Keratinocyte (primary cell): Measurements from ENCODE around the gene OR6F1. TPM values are rescaled to one million over a fixed set of nuclear protein-coding genes. Genes with fewer than 3 reads are reported as not detected.
"Not testable (repeated sequence)": the region's sequence is repeated elsewhere in the genome, so short reads cannot be mapped to it uniquely, and the experiment has no call there.

Experiments
- DNase-seq: peaks from one replicate; pipeline ENCODE4 v3.0.0-alpha.2; 2011; ENCODE audit warnings: low read depth, missing footprints, low spot score
- FAIRE-seq: peaks from 2 replicates; lab custom pipeline; 2011; peaks lifted over from hg19 to GRCh38; lab: Jason Lieb, UNC
- H2AFZ ChIP-seq: 2 replicates; pipeline ENCODE4 v1.6.0; 2012; ENCODE audit warnings: low read length, control low read depth, inconsistent platforms; ENCODE audit not compliant: control insufficient read depth
- H3K27ac ChIP-seq: 2 replicates; pipeline ENCODE4 v1.5.1; 2011; ENCODE audit warnings: low read length; ENCODE audit not compliant: control insufficient read depth, insufficient read depth
- H3K27me3 ChIP-seq: 3 replicates; pipeline ENCODE4 v1.6.0; 2011; ENCODE audit warnings: low read length; ENCODE audit not compliant: control insufficient read depth, insufficient read depth; ENCODE audit errors: extremely low read depth
- H3K36me3 ChIP-seq, 2 experiments: 2 replicates in 1 of 2; 3 replicates in 1 of 2; pipeline ENCODE4 v1.5.1; 2011; ENCODE audit warnings: low read length in 2 of 2, mild to moderate bottlenecking in 1 of 2; ENCODE audit not compliant: control insufficient read depth in 2 of 2, insufficient read depth in 2 of 2; ENCODE audit errors: extremely low read depth in 1 of 2
- H3K4me1 ChIP-seq: 3 replicates; pipeline ENCODE4 v1.5.1; 2011; ENCODE audit warnings: low read length; ENCODE audit not compliant: control insufficient read depth, insufficient read depth; ENCODE audit errors: extremely low read depth
- H3K4me2 ChIP-seq: 3 replicates; pipeline ENCODE4 v1.6.0; 2011; ENCODE audit warnings: low read depth, low read length; ENCODE audit not compliant: control insufficient read depth, insufficient read depth; ENCODE audit errors: extremely low read depth
- H3K4me3 ChIP-seq, 3 experiments: fragments of 200-600 bp in 1 of 3; sonication (generic) in 1 of 3; 2 replicates in 2 of 3; 3 replicates in 1 of 3; pipeline ENCODE4 v1.5.1; 2011 to 2016; ENCODE audit warnings: low read length in 3 of 3, mild to moderate bottlenecking in 3 of 3, control low read depth in 2 of 3, inconsistent platforms in 1 of 3, low read depth in 1 of 3, mixed read lengths in 1 of 3, mixed run types in 1 of 3, moderate library complexity in 1 of 3; ENCODE audit not compliant: control insufficient read depth in 2 of 3, insufficient read depth in 2 of 3; ENCODE audit errors: extremely low read depth in 1 of 3
- H3K79me2 ChIP-seq: 2 replicates; pipeline ENCODE4 v1.6.0; 2012; ENCODE audit warnings: low read length; ENCODE audit not compliant: control insufficient read depth, insufficient read depth
- H3K9ac ChIP-seq: 3 replicates; pipeline ENCODE4 v1.6.0; 2011; ENCODE audit warnings: low read length; ENCODE audit not compliant: control insufficient read depth, insufficient read depth; ENCODE audit errors: extremely low read depth
- H3K9me1 ChIP-seq: 3 replicates; pipeline ENCODE4 v1.6.0; 2011; ENCODE audit warnings: low read length; ENCODE audit not compliant: control insufficient read depth, insufficient read depth; ENCODE audit errors: extremely low read depth
- H3K9me3 ChIP-seq: 2 replicates; pipeline ENCODE4 v1.5.1; 2012; ENCODE audit warnings: low read depth, low read length; ENCODE audit not compliant: control insufficient read depth
- H4K20me1 ChIP-seq: 3 replicates; pipeline ENCODE4 v1.6.0; 2011; ENCODE audit warnings: low read length; ENCODE audit not compliant: control insufficient read depth, insufficient read depth; ENCODE audit errors: extremely low read depth
- CTCF ChIP-seq, 3 experiments: IDR thresholded peaks in 1 of 3; conservative IDR thresholded peaks in 1 of 3; optimal IDR thresholded peaks in 1 of 3; 2 replicates in 2 of 3; 3 replicates in 1 of 3; pipeline versions ENCODE3 to v1.5.1; 2011; ENCODE audit warnings: low read length in 3 of 3, mild to moderate bottlenecking in 3 of 3, moderate library complexity in 2 of 3, control low read depth in 1 of 3, inconsistent platforms in 1 of 3; ENCODE audit not compliant: insufficient read depth in 2 of 3; ENCODE audit errors: extremely low read depth in 1 of 3
- EZH2 ChIP-seq: IDR thresholded peaks from one replicate; pipeline ENCODE4 v1.6.1; 2012; ENCODE audit warnings: inconsistent platforms, mild to moderate bottlenecking, low read length, moderate library complexity
- dilution Hi-C: fragments of 300-500 bp; cut with MboI; formaldehyde crosslinking; loops from one replicate; pipeline ENCODE4 v1.7.0; 2020; ENCODE audit warnings: low sequenced_read_pairs; ENCODE audit not compliant: extremely low pct_ligation_motif_present
- polyA minus RNA-seq, 3 experiments: library from RNA; depleted of rRNA, polyadenylated mRNA; stranded (reverse); fragments of >200 nt; gene quantifications; 1 replicate in 1 of 3; 2 replicates in 1 of 3; 3 replicates in 1 of 3; pipeline ENCODE4 v1.2.3, GENCODE V29; 2011
- polyA plus RNA-seq, 5 experiments: library from polyadenylated mRNA; depleted of rRNA in 3 of 5; stranded (reverse) in 3 of 5; stranded (forward) in 1 of 5; unstranded in 1 of 5; fragments of >200 nt; gene quantifications; 1 replicate in 1 of 5; 2 replicates in 3 of 5; 3 replicates in 1 of 5; pipeline versions ENCODE4 v1.2.1 to v1.2.3, GENCODE V29; 2011 to 2012; ENCODE audit warnings: missing spikeins in 2 of 5, low read depth in 1 of 5, low replicate concordance in 1 of 5

The OR6F1 gene
- polyA plus RNA-seq (not detected in 3 replicates), polyA minus RNA-seq (not detected in 3 replicates)
- polyA plus RNA-seq (2011; ENCODE audit: low read depth), result not detected
- polyA plus RNA-seq (2011; cell fraction: cytosol; rRNA removed), result not detected in 2 replicates
- polyA plus RNA-seq (2011; cell fraction: nucleus; rRNA removed), result not detected in 2 replicates
- polyA plus RNA-seq (2012; ENCODE audit: low replicate concordance), result not detected in 2 replicates
- polyA minus RNA-seq (2011; cell fraction: cytosol; rRNA and poly(A)+ RNA removed), result not detected
- not detected in 2 replicates for polyA minus RNA-seq (2011; cell fraction: nucleus; rRNA and poly(A)+ RNA removed)

- Histone ChIP-seq H3K79me2 (no peaks in the 10 kb centered on the region), H3K36me3 (no peaks in the 10 kb centered on the region), H3K4me2 (no peak within 1 kb of the TSS), H3K9ac (no peak within 1 kb of the TSS), H3K9me1 (no peaks in the 10 kb centered on the region), H3K4me3 (no peak within 1 kb of the TSS), H3K27me3 (no peaks in the 10 kb centered on the region), H3K4me1 (no peaks in the 10 kb centered on the region), H2AFZ (no peak within 1 kb of the TSS), H3K27ac (no peak within 1 kb of the TSS), H4K20me1 (no peaks in the 10 kb centered on the region), H3K9me3 (peaks cover 4% of the 10 kb centered on the region)
- dilution Hi-C loops, result no loop called here
- DNase-seq (no peak), FAIRE-seq (no peak)
- TF ChIP-seq CTCF (optimal IDR thresholded peaks at IDR 0.05 in 1 of 3, IDR thresholded peaks at IDR 0.05 in 1 of 3, conservative IDR thresholded peaks at IDR 0.05 in 1 of 3; ENCODE audit: extremely low read depth in 1 of 3, insufficient read depth in 2 of 3, low read length in 3 of 3) (no peak), EZH2 (no peak)
These were observed at the start of gene OR6F1 for GRCh38 chr1:247716546-247716945. TSS of gene OR6F1 (minus strand) at chr1:247716646. CDS start at chr1:247712755, 3,891 bp downstream.

GRCh38 chr1:247760456-247760855, 44.0 kb upstream of the OR6F1 start, which contains the start of gene OR1C1:
TSS of gene OR1C1 (minus strand) at chr1:247760556. CDS start at chr1:247758406, 2,150 bp downstream.
- H3K9ac ChIP-seq, result no peak within 1 kb of the TSS
- H3K79me2 ChIP-seq, result no peaks in the 10 kb centered on the region
- H3K27ac ChIP-seq, result no peak within 1 kb of the TSS
- no peaks in the 10 kb centered on the region for H3K4me1 ChIP-seq
- no peaks in the 10 kb centered on the region for H3K36me3 ChIP-seq
- no peak within 1 kb of the TSS for H3K4me2 ChIP-seq
- TF ChIP-seq CTCF (optimal IDR thresholded peaks at IDR 0.05 in 1 of 3, IDR thresholded peaks at IDR 0.05 in 1 of 3, conservative IDR thresholded peaks at IDR 0.05 in 1 of 3; ENCODE audit: extremely low read depth in 1 of 3, insufficient read depth in 2 of 3, low read length in 3 of 3), result no peak
- no peak for TF ChIP-seq EZH2
- dilution Hi-C loops, result no loop called here
- no peaks in the 10 kb centered on the region for H3K9me1 ChIP-seq
- no peaks in the 10 kb centered on the region for H4K20me1 ChIP-seq
- H2AFZ ChIP-seq, result no peak within 1 kb of the TSS
- no peak within 1 kb of the TSS for H3K4me3 ChIP-seq
- H3K27me3 ChIP-seq, result no peaks in the 10 kb centered on the region
- no peaks in the 10 kb centered on the region for H3K9me3 ChIP-seq
- DNase-seq, result no peak
- FAIRE-seq, result no peak

GRCh38 chr1:247754311-247754710, 37.9 kb upstream of the OR6F1 start:
- not testable (repeated sequence) for H3K9me3 ChIP-seq, FAIRE-seq

More at GRCh38 chr1:247754311-247754710, 37.9 kb upstream of the OR6F1 start:
- H2AFZ ChIP-seq, DNase-seq, H3K4me1 ChIP-seq, H3K36me3 ChIP-seq, H3K4me2 ChIP-seq, H3K27ac ChIP-seq, H3K4me3 ChIP-seq, H3K79me2 ChIP-seq, H3K9me1 ChIP-seq, dilution Hi-C loops, H3K9ac ChIP-seq, H4K20me1 ChIP-seq, H3K27me3 ChIP-seq: not testable (repeated sequence)
